Stimulated activated naive CD8-positive, alpha-beta T cell treated with anti-CD3 and anti-CD28 coated beads, Interleukin-15, Interleukin-2, amounts not matched to agents 100 ng/mL and 50 ng/mL, for 24 hours (primary cell): ENCODE results near the gene CCDC9.

ENCODE experiments used
- H3K27ac Mint-ChIP-seq: one replicate; pipeline ENCODE4 v1.8.0; 2021; ENCODE audit warnings: mild to moderate bottlenecking, mixed read lengths
- H3K27me3 Mint-ChIP-seq: one replicate; pipeline ENCODE4 v1.8.0; 2021; ENCODE audit warnings: mixed read lengths
- H3K36me3 Mint-ChIP-seq: one replicate; pipeline ENCODE4 v1.8.0; 2021; ENCODE audit warnings: low read depth, mixed read lengths
- H3K4me1 Mint-ChIP-seq: one replicate; pipeline ENCODE4 v1.8.0; 2021; ENCODE audit warnings: low read depth, mixed read lengths
- H3K4me3 Mint-ChIP-seq: one replicate; pipeline ENCODE4 v1.8.0; 2021; ENCODE audit warnings: mild to moderate bottlenecking, mixed read lengths
- H3K9me3 Mint-ChIP-seq: one replicate; pipeline ENCODE4 v1.8.0; 2021; ENCODE audit warnings: mixed read lengths

The CCDC9 gene

GRCh38 chr19:47255879-47256692, at the start of gene CCDC9:
TSS of gene CCDC9 (plus strand) at chr19:47256525. CDS start at chr19:47258401, 1,876 bp downstream.
- H3K27ac Mint-ChIP-seq, result peak within 1 kb of the TSS; percentile 94
- H3K4me3 Mint-ChIP-seq, result peak within 1 kb of the TSS; percentile 93
- no peaks in the 10 kb centered on the region for H3K27me3 Mint-ChIP-seq
- no peaks in the 10 kb centered on the region for H3K9me3 Mint-ChIP-seq
- H3K36me3 Mint-ChIP-seq, result peaks cover 16% of the 10 kb centered on the region
- peaks cover 24% of the 10 kb centered on the region for H3K4me1 Mint-ChIP-seq

- no peak overlapping the region for H3K27ac Mint-ChIP-seq
These were observed 46.8 kb upstream of the CCDC9 start for GRCh38 chr19:47209319-47210179.

GRCh38 chr19:47210180-47210490, 46.2 kb upstream of the CCDC9 start:
- H3K9me3 Mint-ChIP-seq, result no peaks in the 10 kb centered on the region
- H3K36me3 Mint-ChIP-seq, result peaks cover 50% of the 10 kb centered on the region
- H3K27ac Mint-ChIP-seq, result no peak overlapping the region
- peaks cover 9% of the 10 kb centered on the region for H3K4me1 Mint-ChIP-seq
- no peak overlapping the region for H3K4me3 Mint-ChIP-seq
- no peaks in the 10 kb centered on the region for H3K27me3 Mint-ChIP-seq

More at GRCh38 chr19:47209319-47210179, 46.8 kb upstream of the CCDC9 start:
- no peak overlapping the region for H3K4me3 Mint-ChIP-seq
- peaks cover 9% of the 10 kb centered on the region for H3K4me1 Mint-ChIP-seq
- no peaks in the 10 kb centered on the region for H3K27me3 Mint-ChIP-seq
- peaks cover 56% of the 10 kb centered on the region for H3K36me3 Mint-ChIP-seq
- no peaks in the 10 kb centered on the region for H3K9me3 Mint-ChIP-seq

- Mint-ChIP-seq H3K4me3 (peak overlapping the region; percentile 40), H3K9me3 (no peaks in the 10 kb centered on the region), H3K27ac (peak overlapping the region; percentile 81), H3K27me3 (no peaks in the 10 kb centered on the region), H3K36me3 (peaks cover 46% of the 10 kb centered on the region), H3K4me1 (peaks cover 9% of the 10 kb centered on the region)
These were observed 45.5 kb upstream of the CCDC9 start for GRCh38 chr19:47210689-47211316.

- no peaks in the 10 kb centered on the region for H3K9me3 Mint-ChIP-seq
- H3K4me1 Mint-ChIP-seq, result peaks cover 7% of the 10 kb centered on the region
- H3K4me3 Mint-ChIP-seq, result no peak overlapping the region
- H3K36me3 Mint-ChIP-seq, result peaks cover 6% of the 10 kb centered on the region
- no peak overlapping the region for H3K27ac Mint-ChIP-seq
- H3K27me3 Mint-ChIP-seq, result no peaks in the 10 kb centered on the region
These were observed 40.7 kb upstream of the CCDC9 start for GRCh38 chr19:47215581-47215980.

GRCh38 chr19:47221080-47221841, 35.1 kb upstream of the CCDC9 start:
- peaks cover 5% of the 10 kb centered on the region for H3K4me1 Mint-ChIP-seq
- H3K27ac Mint-ChIP-seq, result no peak overlapping the region
- no peaks in the 10 kb centered on the region for H3K27me3 Mint-ChIP-seq
- no peaks in the 10 kb centered on the region for H3K9me3 Mint-ChIP-seq
- H3K4me3 Mint-ChIP-seq, result no peak overlapping the region
- peaks cover 5% of the 10 kb centered on the region for H3K36me3 Mint-ChIP-seq

GRCh38 chr19:47221890-47222289, 34.4 kb upstream of the CCDC9 start:
- Mint-ChIP-seq H3K36me3 (peaks cover 5% of the 10 kb centered on the region), H3K4me3 (no peak overlapping the region), H3K27ac (peak overlapping the region; percentile 21), H3K4me1 (peaks cover 9% of the 10 kb centered on the region), H3K27me3 (no peaks in the 10 kb centered on the region), H3K9me3 (no peaks in the 10 kb centered on the region)

GRCh38 chr19:47225746-47226425, 30.4 kb upstream of the CCDC9 start:
- peaks cover 20% of the 10 kb centered on the region for H3K4me1 Mint-ChIP-seq
- H3K36me3 Mint-ChIP-seq, result peaks cover 5% of the 10 kb centered on the region
- peak overlapping the region; percentile 79 for H3K4me3 Mint-ChIP-seq
- H3K9me3 Mint-ChIP-seq, result no peaks in the 10 kb centered on the region
- peak overlapping the region; percentile 52 for H3K27ac Mint-ChIP-seq
- no peaks in the 10 kb centered on the region for H3K27me3 Mint-ChIP-seq

- peak overlapping the region; percentile 83 for H3K27ac Mint-ChIP-seq
- no peaks in the 10 kb centered on the region for H3K27me3 Mint-ChIP-seq
- H3K9me3 Mint-ChIP-seq, result no peaks in the 10 kb centered on the region
- H3K36me3 Mint-ChIP-seq, result peaks cover 5% of the 10 kb centered on the region
- peaks cover 25% of the 10 kb centered on the region for H3K4me1 Mint-ChIP-seq
- peak overlapping the region; percentile 79 for H3K4me3 Mint-ChIP-seq
These were observed 29.6 kb upstream of the CCDC9 start for GRCh38 chr19:47226426-47227351.

GRCh38 chr19:47227352-47228167, 28.8 kb upstream of the CCDC9 start:
- H3K4me3 Mint-ChIP-seq, result peak overlapping the region; percentile 79
- H3K4me1 Mint-ChIP-seq, result peaks cover 34% of the 10 kb centered on the region
- peaks cover 5% of the 10 kb centered on the region for H3K36me3 Mint-ChIP-seq
- H3K27me3 Mint-ChIP-seq, result no peaks in the 10 kb centered on the region
- H3K9me3 Mint-ChIP-seq, result no peaks in the 10 kb centered on the region
- peak overlapping the region; percentile 83 for H3K27ac Mint-ChIP-seq

GRCh38 chr19:47228168-47228936, 28.0 kb upstream of the CCDC9 start:
- no peak overlapping the region for H3K27ac Mint-ChIP-seq
- peaks cover 39% of the 10 kb centered on the region for H3K4me1 Mint-ChIP-seq
- peak overlapping the region; percentile 79 for H3K4me3 Mint-ChIP-seq
- peaks cover 5% of the 10 kb centered on the region for H3K36me3 Mint-ChIP-seq
- H3K27me3 Mint-ChIP-seq, result no peaks in the 10 kb centered on the region
- H3K9me3 Mint-ChIP-seq, result no peaks in the 10 kb centered on the region
